GM23338 (cell line): ENCODE data around the gene TARS3. TPM values are rescaled to one million over a fixed set of nuclear protein-coding genes. Genes with fewer than 3 reads are reported as not detected.

ENCODE experiments used
- ATAC-seq: fragments of 200-7000 bp; cut with Tn5 transposase; 3 replicates; pipeline ENCODE4 v1.9.1; 2020
- DNase-seq: peaks from one replicate; pipeline ENCODE4 v3.0.0-alpha.2; 2015; ENCODE audit warnings: low spot score
- H2AFZ ChIP-seq: fragments of 200-600 bp; sonication (generic); 2 replicates; pipeline ENCODE4 v1.8.0; 2016; ENCODE audit warnings: antibody characterized with exemption, mild to moderate bottlenecking, moderate library complexity
- H3F3A ChIP-seq: fragments of 200-600 bp; sonication (generic); replicated peaks from 2 replicates; pipeline ENCODE4 v1.8.0; 2017; ENCODE audit warnings: antibody characterized with exemption, mixed run types, low read depth
- H3K27ac ChIP-seq: fragments of 200-600 bp; sonication (generic); 2 replicates; pipeline ENCODE4 v1.6.1; 2016; ENCODE audit warnings: low read depth
- H3K27me3 ChIP-seq: fragments of 200-600 bp; sonication (generic); 2 replicates; pipeline ENCODE4 v1.8.0; 2016; ENCODE audit warnings: mild to moderate bottlenecking, mixed run types, moderate library complexity; ENCODE audit not compliant: insufficient read depth
- H3K36me3 ChIP-seq: fragments of 200-600 bp; sonication (generic); 2 replicates; pipeline ENCODE4 v1.8.0; 2016; ENCODE audit warnings: mild to moderate bottlenecking; ENCODE audit not compliant: insufficient read depth
- H3K4me1 ChIP-seq: fragments of 200-600 bp; sonication (generic); 2 replicates; pipeline ENCODE4 v1.8.0; 2016; ENCODE audit warnings: mild to moderate bottlenecking, moderate library complexity; ENCODE audit not compliant: insufficient read depth
- H3K4me2 ChIP-seq: fragments of 200-600 bp; sonication (generic); 2 replicates; pipeline ENCODE4 v1.7.1; 2017; ENCODE audit warnings: mixed run types
- H3K4me3 ChIP-seq: fragments of 200-600 bp; sonication (generic); 2 replicates; pipeline ENCODE4 v1.6.1; 2016; ENCODE audit warnings: mixed run types
- H3K79me2 ChIP-seq: fragments of 200-600 bp; sonication (generic); replicated peaks from 2 replicates; pipeline ENCODE4 v1.8.0; 2017; ENCODE audit warnings: mild to moderate bottlenecking; ENCODE audit not compliant: insufficient read depth
- H3K9me2 ChIP-seq: fragments of 200-600 bp; sonication (generic); 2 replicates; pipeline ENCODE4 v1.8.0; 2017; ENCODE audit not compliant: insufficient read depth
- H4K20me1 ChIP-seq: fragments of 200-600 bp; sonication (generic); replicated peaks from 2 replicates; pipeline ENCODE4 v1.8.0; 2017; ENCODE audit warnings: mild to moderate bottlenecking; ENCODE audit not compliant: insufficient read depth
- H3K27ac Mint-ChIP-seq: 2 replicates; pipeline ENCODE4 v1.8.0; 2020; ENCODE audit warnings: inconsistent platforms, mild to moderate bottlenecking, moderate library complexity, mixed read lengths
- H3K27me3 Mint-ChIP-seq: 3 replicates; pipeline ENCODE4 v1.8.0; 2022; ENCODE audit warnings: low read depth, mild to moderate bottlenecking, moderate library complexity, mixed read lengths, inconsistent platforms; ENCODE audit not compliant: insufficient read depth, poor library complexity
- H3K36me3 Mint-ChIP-seq: 3 replicates; pipeline ENCODE4 v1.8.0; 2021; ENCODE audit warnings: low read depth, mild to moderate bottlenecking, inconsistent platforms, moderate library complexity, mixed read lengths
- H3K4me1 Mint-ChIP-seq: 3 replicates; pipeline ENCODE4 v1.8.0; 2020; ENCODE audit warnings: mild to moderate bottlenecking, inconsistent platforms, mixed read lengths
- H3K4me3 Mint-ChIP-seq: 3 replicates; pipeline ENCODE4 v1.8.0; 2021; ENCODE audit warnings: moderate library complexity, mild to moderate bottlenecking, inconsistent platforms, mixed read lengths
- H3K9me3 Mint-ChIP-seq: 3 replicates; pipeline ENCODE4 v1.8.0; 2020; ENCODE audit warnings: moderate library complexity, mild to moderate bottlenecking, inconsistent platforms, mixed read lengths
- EZH2 ChIP-seq: fragments of 200-600 bp; sonication (generic); IDR thresholded peaks from one replicate; pipeline ENCODE4 v1.8.0; 2017; ENCODE audit warnings: antibody characterized with exemption, mild to moderate bottlenecking, low read depth; ENCODE audit not compliant: unreplicated experiment
- EZH2phosphoT487 ChIP-seq: fragments of 200-600 bp; sonication (generic); IDR thresholded peaks from one replicate; pipeline ENCODE4 v1.8.1; 2018; ENCODE audit warnings: antibody characterized with exemption; ENCODE audit not compliant: unreplicated experiment
- JUNB ChIP-seq: IDR thresholded peaks from one replicate; pipeline ENCODE4 v1.6.1; 2016; ENCODE audit warnings: antibody characterized with exemption; ENCODE audit not compliant: unreplicated experiment
- POLR2AphosphoS5 ChIP-seq: IDR thresholded peaks from 2 replicates; pipeline ENCODE4 v1.6.1; 2016; ENCODE audit warnings: antibody characterized with exemption, low read depth
- REST ChIP-seq: IDR thresholded peaks from one replicate; pipeline ENCODE4 v1.6.1; 2018; ENCODE audit warnings: antibody characterized with exemption; ENCODE audit not compliant: unreplicated experiment
- STAT1 ChIP-seq: IDR thresholded peaks from one replicate; pipeline ENCODE4 v1.6.1; 2016; ENCODE audit warnings: antibody characterized with exemption; ENCODE audit not compliant: unreplicated experiment
- ZNF114 ChIP-seq: fragments of 250-450 bp; sonication (Bioruptor Pico); IDR thresholded peaks from 2 replicates; pipeline ENCODE4 v1.5.0; 2020; ENCODE audit warnings: mild to moderate bottlenecking, moderate library complexity
- ZNF331 ChIP-seq: fragments of 250-450 bp; sonication (Bioruptor Pico); IDR thresholded peaks from 2 replicates; pipeline ENCODE4 v1.5.0; 2020; ENCODE audit warnings: low read depth, mild to moderate bottlenecking, moderate library complexity
- polyA plus RNA-seq: library from polyadenylated mRNA; unstranded; fragments of >200 nt; fragmentation: Nextera tagmentation; extraction: Ambion mirVana; gene quantifications from 2 replicates; pipeline ENCODE4 v1.2.1, GENCODE V29; 2016
- total RNA-seq: library from RNA; depleted of rRNA; stranded (reverse); fragments of >200 nt; shearing (Covaris generic); gene quantifications from 2 replicates; pipeline ENCODE4 v1.2.3, GENCODE V29; 2014
- TF ChIP-seq, protein P1 (sequence below): fragments of 250-450 bp; sonication (Bioruptor Pico); IDR thresholded peaks from 2 replicates; pipeline ENCODE4 v1.5.0; 2020; ENCODE audit warnings: mild to moderate bottlenecking, moderate library complexity

The TARS3 gene
- total and polyA plus RNA-seq, 2 experiments from 2014 or later = 13.0 to 15.4 TPM

GRCh38 chr15:101614761-101615160 is 109.5 kb downstream of the TARS3 start:
- Mint-ChIP-seq H3K27ac (no peak overlapping the region), H3K36me3 (no peaks in the 10 kb centered on the region), H3K27me3 (peaks cover 17% of the 10 kb centered on the region), H3K9me3 (no peaks in the 10 kb centered on the region), H3K4me1 (peaks cover 29% of the 10 kb centered on the region), H3K4me3 (no peak overlapping the region)
- no peak for TF ChIP-seq ZNF114
- no peak for TF ChIP-seq ZNF331 (CRISPR knock-in tag)
- TF ChIP-seq JUNB = no peak
- TF ChIP-seq POLR2AphosphoS5 = no peak
- TF ChIP-seq REST = no peak
- TF ChIP-seq STAT1 = no peak
- no peak for TF ChIP-seq EZH2phosphoT487
- TF ChIP-seq EZH2 = no peak
- no peak for ATAC-seq
- H3K4me3 ChIP-seq = no peak overlapping the region
- no peak overlapping the region for H3K27ac ChIP-seq
- H3K4me2 ChIP-seq = no peak overlapping the region
- DNase-seq = no peak
- H3K4me1 ChIP-seq = peaks cover 8% of the 10 kb centered on the region
- H3K9me2 ChIP-seq = no peaks in the 10 kb centered on the region
- H3K27me3 ChIP-seq = no peaks in the 10 kb centered on the region
- H3K79me2 ChIP-seq = no peaks in the 10 kb centered on the region
- no peaks in the 10 kb centered on the region for H3K36me3 ChIP-seq
- H4K20me1 ChIP-seq = no peaks in the 10 kb centered on the region
- H2AFZ ChIP-seq = no peak overlapping the region
- H3F3A ChIP-seq = no peaks in the 10 kb centered on the region

- H3K4me3 Mint-ChIP-seq = no peak overlapping the region
- Histone ChIP-seq H3K27ac (no peak overlapping the region), H3K79me2 (no peaks in the 10 kb centered on the region), H4K20me1 (no peaks in the 10 kb centered on the region), H3F3A (no peaks in the 10 kb centered on the region), H3K4me1 (peaks cover 8% of the 10 kb centered on the region), H3K4me2 (no peak overlapping the region), H3K27me3 (no peaks in the 10 kb centered on the region), H3K36me3 (no peaks in the 10 kb centered on the region), H2AFZ (no peak overlapping the region), H3K9me2 (no peaks in the 10 kb centered on the region), H3K4me3 (no peak overlapping the region)
- peaks cover 27% of the 10 kb centered on the region for H3K4me1 Mint-ChIP-seq
- ATAC-seq = no peak
- no peak for DNase-seq
- H3K9me3 Mint-ChIP-seq = no peaks in the 10 kb centered on the region
- peaks cover 17% of the 10 kb centered on the region for H3K27me3 Mint-ChIP-seq
- H3K36me3 Mint-ChIP-seq = no peaks in the 10 kb centered on the region
- no peak overlapping the region for H3K27ac Mint-ChIP-seq
- TF ChIP-seq JUNB (no peak), EZH2phosphoT487 (no peak)
- TF ChIP-seq, protein P1, sequence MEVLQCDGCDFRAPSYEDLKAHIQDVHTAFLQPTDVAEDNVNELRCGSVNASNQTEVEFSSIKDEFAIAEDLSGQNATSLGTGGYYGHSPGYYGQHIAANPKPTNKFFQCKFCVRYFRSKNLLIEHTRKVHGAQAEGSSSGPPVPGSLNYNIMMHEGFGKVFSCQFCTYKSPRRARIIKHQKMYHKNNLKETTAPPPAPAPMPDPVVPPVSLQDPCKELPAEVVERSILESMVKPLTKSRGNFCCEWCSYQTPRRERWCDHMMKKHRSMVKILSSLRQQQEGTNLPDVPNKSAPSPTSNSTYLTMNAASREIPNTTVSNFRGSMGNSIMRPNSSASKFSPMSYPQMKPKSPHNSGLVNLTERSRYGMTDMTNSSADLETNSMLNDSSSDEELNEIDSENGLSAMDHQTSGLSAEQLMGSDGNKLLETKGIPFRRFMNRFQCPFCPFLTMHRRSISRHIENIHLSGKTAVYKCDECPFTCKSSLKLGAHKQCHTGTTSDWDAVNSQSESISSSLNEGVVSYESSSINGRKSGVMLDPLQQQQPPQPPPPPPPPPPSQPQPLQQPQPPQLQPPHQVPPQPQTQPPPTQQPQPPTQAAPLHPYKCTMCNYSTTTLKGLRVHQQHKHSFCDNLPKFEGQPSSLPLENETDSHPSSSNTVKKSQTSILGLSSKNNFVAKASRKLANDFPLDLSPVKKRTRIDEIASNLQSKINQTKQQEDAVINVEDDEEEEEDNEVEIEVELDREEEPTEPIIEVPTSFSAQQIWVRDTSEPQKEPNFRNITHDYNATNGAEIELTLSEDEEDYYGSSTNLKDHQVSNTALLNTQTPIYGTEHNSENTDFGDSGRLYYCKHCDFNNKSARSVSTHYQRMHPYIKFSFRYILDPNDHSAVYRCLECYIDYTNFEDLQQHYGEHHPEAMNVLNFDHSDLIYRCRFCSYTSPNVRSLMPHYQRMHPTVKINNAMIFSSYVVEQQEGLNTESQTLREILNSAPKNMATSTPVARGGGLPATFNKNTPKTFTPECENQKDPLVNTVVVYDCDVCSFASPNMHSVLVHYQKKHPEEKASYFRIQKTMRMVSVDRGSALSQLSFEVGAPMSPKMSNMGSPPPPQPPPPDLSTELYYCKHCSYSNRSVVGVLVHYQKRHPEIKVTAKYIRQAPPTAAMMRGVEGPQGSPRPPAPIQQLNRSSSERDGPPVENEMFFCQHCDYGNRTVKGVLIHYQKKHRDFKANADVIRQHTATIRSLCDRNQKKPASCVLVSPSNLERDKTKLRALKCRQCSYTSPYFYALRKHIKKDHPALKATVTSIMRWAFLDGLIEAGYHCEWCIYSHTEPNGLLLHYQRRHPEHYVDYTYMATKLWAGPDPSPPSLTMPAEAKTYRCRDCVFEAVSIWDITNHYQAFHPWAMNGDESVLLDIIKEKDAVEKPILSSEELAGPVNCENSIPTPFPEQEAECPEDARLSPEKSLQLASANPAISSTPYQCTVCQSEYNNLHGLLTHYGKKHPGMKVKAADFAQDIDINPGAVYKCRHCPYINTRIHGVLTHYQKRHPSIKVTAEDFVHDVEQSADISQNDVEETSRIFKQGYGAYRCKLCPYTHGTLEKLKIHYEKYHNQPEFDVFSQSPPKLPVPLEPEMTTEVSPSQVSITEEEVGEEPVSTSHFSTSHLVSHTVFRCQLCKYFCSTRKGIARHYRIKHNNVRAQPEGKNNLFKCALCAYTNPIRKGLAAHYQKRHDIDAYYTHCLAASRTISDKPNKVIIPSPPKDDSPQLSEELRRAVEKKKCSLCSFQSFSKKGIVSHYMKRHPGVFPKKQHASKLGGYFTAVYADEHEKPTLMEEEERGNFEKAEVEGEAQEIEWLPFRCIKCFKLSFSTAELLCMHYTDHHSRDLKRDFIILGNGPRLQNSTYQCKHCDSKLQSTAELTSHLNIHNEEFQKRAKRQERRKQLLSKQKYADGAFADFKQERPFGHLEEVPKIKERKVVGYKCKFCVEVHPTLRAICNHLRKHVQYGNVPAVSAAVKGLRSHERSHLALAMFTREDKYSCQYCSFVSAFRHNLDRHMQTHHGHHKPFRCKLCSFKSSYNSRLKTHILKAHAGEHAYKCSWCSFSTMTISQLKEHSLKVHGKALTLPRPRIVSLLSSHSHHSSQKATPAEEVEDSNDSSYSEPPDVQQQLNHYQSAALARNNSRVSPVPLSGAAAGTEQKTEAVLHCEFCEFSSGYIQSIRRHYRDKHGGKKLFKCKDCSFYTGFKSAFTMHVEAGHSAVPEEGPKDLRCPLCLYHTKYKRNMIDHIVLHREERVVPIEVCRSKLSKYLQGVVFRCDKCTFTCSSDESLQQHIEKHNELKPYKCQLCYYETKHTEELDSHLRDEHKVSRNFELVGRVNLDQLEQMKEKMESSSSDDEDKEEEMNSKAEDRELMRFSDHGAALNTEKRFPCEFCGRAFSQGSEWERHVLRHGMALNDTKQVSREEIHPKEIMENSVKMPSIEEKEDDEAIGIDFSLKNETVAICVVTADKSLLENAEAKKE (CRISPR knock-in tag) = no peak
Measured at GRCh38 chr15:101614001-101614585, 110.2 kb downstream of the TARS3 start.
